DMS53 (cell line): Measurements from ENCODE around the gene HNRNPA1.
"Not testable (repeated sequence)": the region's sequence is repeated elsewhere in the genome, so short reads cannot be mapped to it uniquely, and the experiment has no call there.

ENCODE experiments used
- DNase-seq: peaks from one replicate; lab custom pipeline; 2025; lab: John Stamatoyannopoulos, UW

The HNRNPA1 gene

GRCh38 chr12:54299515-54300224 lies 19.1 kb downstream of the HNRNPA1 start:
- DNase-seq, result no peak

- DNase-seq, result no peak
These were observed 19.8 kb downstream of the HNRNPA1 start for GRCh38 chr12:54300225-54300731.

GRCh38 chr12:54300732-54301427 lies 20.4 kb downstream of the HNRNPA1 start, which contains the start of gene NFE2:
Gene NFE2, minus strand, starts transcription at chr12:54301015. Its CDS starts 5,767 bp downstream, at chr12:54295248.
- DNase-seq, result peak; percentile 84

GRCh38 chr12:54301428-54302048 lies 21.0 kb downstream of the HNRNPA1 start:
- DNase-seq, result no peak

GRCh38 chr12:54303640-54304039 lies 23.1 kb downstream of the HNRNPA1 start:
- no peak for DNase-seq

- DNase-seq, result no peak
These were observed 23.8 kb downstream of the HNRNPA1 start for GRCh38 chr12:54304187-54304810.

GRCh38 chr12:54306925-54307741 lies 26.6 kb downstream of the HNRNPA1 start:
- no peak for DNase-seq

- no peak for DNase-seq
These were observed 30.5 kb downstream of the HNRNPA1 start for GRCh38 chr12:54311051-54311450.

GRCh38 chr12:54312309-54312708 lies 31.8 kb downstream of the HNRNPA1 start:
- not testable (repeated sequence) for DNase-seq

- DNase-seq, result no peak
These were observed 40.8 kb downstream of the HNRNPA1 start for GRCh38 chr12:54321363-54321762.

- peak; percentile 100 for DNase-seq
These were observed 44.3 kb downstream of the HNRNPA1 start, which contains the start of gene COPZ1 for GRCh38 chr12:54324617-54325441. Gene COPZ1, plus strand, starts transcription at chr12:54325131. Its CDS starts 33 bp downstream, at chr12:54325164.

- peak; percentile 58 for DNase-seq
These were observed 45.0 kb downstream of the HNRNPA1 start for GRCh38 chr12:54325442-54326109.

- no peak for DNase-seq
These were observed 48.2 kb downstream of the HNRNPA1 start for GRCh38 chr12:54328595-54329337.

GRCh38 chr12:54329759-54330158 lies 49.2 kb downstream of the HNRNPA1 start:
- no peak for DNase-seq

- no peak for DNase-seq
These were observed 49.9 kb downstream of the HNRNPA1 start for GRCh38 chr12:54330442-54330841.

GRCh38 chr12:54331461-54331860 lies 50.9 kb downstream of the HNRNPA1 start:
- DNase-seq, result no peak

- DNase-seq, result no peak
These were observed 53.0 kb downstream of the HNRNPA1 start for GRCh38 chr12:54333420-54334034.
